SK-N-SH treated with all-trans-retinoic acid at 6 μM for 48 hours (cell line): ENCODE data around the gene PLEKHA1.
A peak's percentile ranks its signal among the peaks of the same experiment; 100 is the strongest.

Experiments used
- ATAC-seq: fragments of 200-7000 bp; cut with Tn5 transposase; 3 replicates; pipeline ENCODE4 v1.9.1; 2020; ENCODE audit warnings: mild to moderate bottlenecking, moderate library complexity
- ARNTL ChIP-seq: fragments of 450-650 bp; formaldehyde crosslinking; IDR thresholded peaks from 2 replicates; pipeline ENCODE4 v1.5.0; 2020; ENCODE audit warnings: low read depth, mild to moderate bottlenecking, moderate library complexity, borderline replicate concordance
- BACH2 ChIP-seq: fragments of 250-450 bp; sonication (Bioruptor Pico); IDR thresholded peaks from 2 replicates; pipeline ENCODE4 v1.9.0; 2021; ENCODE audit warnings: mild to moderate bottlenecking, borderline replicate concordance
- CSDC2 ChIP-seq: fragments of 250-450 bp; sonication (Bioruptor Pico); IDR thresholded peaks from 2 replicates; pipeline ENCODE4 v1.5.0; 2020; ENCODE audit warnings: mild to moderate bottlenecking, moderate library complexity
- ESRRG ChIP-seq: fragments of 250-450 bp; sonication (Bioruptor Pico); IDR thresholded peaks from 2 replicates; pipeline ENCODE4 v1.6.1; 2021; ENCODE audit warnings: mild to moderate bottlenecking
- GLIS3 ChIP-seq: fragments of 250-450 bp; sonication (Bioruptor Pico); IDR thresholded peaks from 2 replicates; pipeline ENCODE4 v1.5.0; 2020; ENCODE audit warnings: mild to moderate bottlenecking, moderate library complexity
- ISL1 ChIP-seq: fragments of 250-450 bp; sonication (Bioruptor Pico); IDR thresholded peaks from 2 replicates; pipeline ENCODE4 v2.1.2; 2022; ENCODE audit warnings: mild to moderate bottlenecking, moderate library complexity
- OSR1 ChIP-seq: fragments of 250-450 bp; sonication (Bioruptor Pico); IDR thresholded peaks from 2 replicates; pipeline ENCODE4 v1.8.0; 2022; ENCODE audit warnings: moderate library complexity, mild to moderate bottlenecking, inconsistent platforms
- PPARA ChIP-seq: fragments of 250-450 bp; sonication (Bioruptor Pico); IDR thresholded peaks from 2 replicates; pipeline ENCODE4 v1.5.0; 2020; ENCODE audit warnings: mild to moderate bottlenecking, borderline replicate concordance
- SNAI2 ChIP-seq: fragments of 250-450 bp; sonication (Bioruptor Pico); IDR thresholded peaks from 2 replicates; pipeline ENCODE4 v1.5.0; 2020; ENCODE audit warnings: mild to moderate bottlenecking, moderate library complexity
- TCF4 ChIP-seq: fragments of 250-450 bp; sonication (Bioruptor Pico); IDR thresholded peaks from 2 replicates; pipeline ENCODE4 v1.8.0; 2021; ENCODE audit warnings: mild to moderate bottlenecking, moderate library complexity, borderline replicate concordance
- TOX ChIP-seq: fragments of 250-450 bp; sonication (Bioruptor Pico); IDR thresholded peaks from 2 replicates; pipeline ENCODE4 v1.8.0; 2021; ENCODE audit warnings: mild to moderate bottlenecking, moderate library complexity, borderline replicate concordance
- ZC3H10 ChIP-seq: fragments of 250-450 bp; sonication (Bioruptor Pico); IDR thresholded peaks from 2 replicates; pipeline ENCODE4 v1.5.1; 2021; ENCODE audit warnings: mild to moderate bottlenecking, moderate library complexity
- ZFP3 ChIP-seq: fragments of 250-450 bp; sonication (Bioruptor Pico); IDR thresholded peaks from 2 replicates; pipeline ENCODE4 v1.5.0; 2020; ENCODE audit warnings: mild to moderate bottlenecking, moderate library complexity
- ZFP30 ChIP-seq: fragments of 450-650 bp; formaldehyde crosslinking; IDR thresholded peaks from 2 replicates; pipeline ENCODE4 v1.5.0; 2022; ENCODE audit warnings: mild to moderate bottlenecking, moderate library complexity
- ZNF565 ChIP-seq: fragments of 450-650 bp; formaldehyde crosslinking; conservative IDR thresholded peaks from 2 replicates; pipeline ENCODE4 v1.5.0; 2020; ENCODE audit warnings: low read depth, mild to moderate bottlenecking, moderate library complexity
- ZNF70 ChIP-seq: fragments of 450-650 bp; formaldehyde crosslinking; IDR thresholded peaks from 2 replicates; pipeline ENCODE4 v1.5.0; 2020; ENCODE audit warnings: mild to moderate bottlenecking, moderate library complexity
- ZNF8 ChIP-seq: fragments of 450-650 bp; formaldehyde crosslinking; IDR thresholded peaks from 2 replicates; pipeline ENCODE4 v1.5.0; 2020; ENCODE audit warnings: mild to moderate bottlenecking, moderate library complexity
- TF ChIP-seq, protein P1 (sequence below): fragments of 250-450 bp; sonication (Bioruptor Pico); IDR thresholded peaks from 2 replicates; pipeline ENCODE4 v1.5.0; 2020; ENCODE audit warnings: mild to moderate bottlenecking, moderate library complexity
- TF ChIP-seq, protein P2 (sequence below): fragments of 250-450 bp; sonication (Bioruptor Pico); IDR thresholded peaks from 2 replicates; pipeline ENCODE4 v1.5.1; 2021; ENCODE audit warnings: mild to moderate bottlenecking, moderate library complexity
- TF ChIP-seq, protein P3 (sequence below): fragments of 250-450 bp; sonication (Bioruptor Pico); IDR thresholded peaks from 2 replicates; pipeline ENCODE4 v1.8.0; 2021; ENCODE audit warnings: low read depth, mild to moderate bottlenecking, moderate library complexity, borderline replicate concordance
- TF ChIP-seq, protein P4 (sequence below): fragments of 250-450 bp; sonication (Bioruptor Pico); IDR thresholded peaks from 2 replicates; pipeline ENCODE4 v1.5.1; 2020; ENCODE audit warnings: low read depth, mild to moderate bottlenecking, moderate library complexity

Gene PLEKHA1

DNA sequence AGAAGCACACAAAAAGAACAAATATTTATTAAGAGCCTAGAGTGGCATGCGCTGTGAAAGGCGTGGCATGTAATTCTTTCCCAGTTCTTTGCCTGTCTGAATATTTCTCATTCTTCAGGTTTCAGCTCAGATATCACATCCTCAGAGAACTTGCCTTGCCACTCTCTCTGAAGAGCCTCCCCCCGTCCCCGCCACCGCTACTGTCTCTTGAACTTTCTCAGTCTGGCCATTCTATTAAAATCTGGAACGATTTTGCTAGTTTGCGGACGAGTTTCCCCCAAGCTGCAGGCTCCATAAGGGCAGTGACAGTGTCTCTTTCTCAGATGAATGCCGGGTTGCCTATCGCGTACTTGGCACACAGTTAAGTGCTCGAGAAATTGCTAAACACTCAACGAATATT, 787 bp upstream of the PLEKHA1 start:
- ATAC-seq, result peak; percentile 39
- TF ChIP-seq ZFP30 (CRISPR knock-in tag), result no peak
- no peak for TF ChIP-seq ARNTL (CRISPR knock-in tag)

DNA sequence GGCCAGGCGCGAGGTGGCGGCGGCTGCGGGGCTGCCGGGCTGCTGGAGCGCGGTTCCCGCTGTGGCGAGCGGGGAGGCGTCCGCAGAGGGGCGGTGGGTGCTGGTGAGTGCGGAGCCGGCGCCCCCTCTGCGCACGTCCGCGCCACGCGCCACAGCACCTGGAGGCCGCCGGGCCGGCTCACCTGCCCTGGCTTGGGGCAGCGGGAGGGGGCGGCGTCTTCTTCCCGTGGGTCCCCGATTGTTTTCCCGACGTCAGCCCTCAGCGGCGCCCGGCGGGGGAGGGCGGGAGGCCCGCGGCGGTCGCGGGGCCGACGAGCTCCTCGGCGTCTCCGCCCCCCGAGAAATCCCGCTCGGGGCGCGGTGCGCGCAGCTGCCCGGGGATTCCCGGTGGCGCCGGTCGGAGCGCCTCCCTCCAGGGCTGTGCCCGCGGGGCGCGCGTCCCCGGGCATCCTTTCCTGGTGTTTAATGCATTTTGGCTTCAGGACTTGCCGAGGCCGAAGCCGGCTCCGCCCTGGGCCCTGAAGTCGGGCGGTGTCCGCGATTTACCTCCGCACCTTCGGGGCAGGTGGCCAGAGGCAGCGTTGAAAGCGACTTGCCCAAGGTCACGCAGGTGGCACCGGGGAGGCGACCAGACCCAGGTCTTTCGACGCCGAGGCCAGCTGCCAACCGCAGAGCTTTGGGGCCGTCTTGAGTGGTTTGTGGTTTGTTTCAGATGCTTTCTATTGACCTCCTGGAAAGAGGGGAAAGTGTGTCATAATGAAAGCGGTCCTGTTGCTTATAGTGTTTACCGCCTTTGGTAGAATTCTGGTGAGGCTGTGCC, 561 bp downstream of the PLEKHA1 start:
- ATAC-seq, result peak; percentile 53
- no peak for TF ChIP-seq ZFP30 (CRISPR knock-in tag)
- no peak for TF ChIP-seq GLIS3
- TF ChIP-seq TOX (CRISPR knock-in tag), result no peak
- TF ChIP-seq, protein P1, sequence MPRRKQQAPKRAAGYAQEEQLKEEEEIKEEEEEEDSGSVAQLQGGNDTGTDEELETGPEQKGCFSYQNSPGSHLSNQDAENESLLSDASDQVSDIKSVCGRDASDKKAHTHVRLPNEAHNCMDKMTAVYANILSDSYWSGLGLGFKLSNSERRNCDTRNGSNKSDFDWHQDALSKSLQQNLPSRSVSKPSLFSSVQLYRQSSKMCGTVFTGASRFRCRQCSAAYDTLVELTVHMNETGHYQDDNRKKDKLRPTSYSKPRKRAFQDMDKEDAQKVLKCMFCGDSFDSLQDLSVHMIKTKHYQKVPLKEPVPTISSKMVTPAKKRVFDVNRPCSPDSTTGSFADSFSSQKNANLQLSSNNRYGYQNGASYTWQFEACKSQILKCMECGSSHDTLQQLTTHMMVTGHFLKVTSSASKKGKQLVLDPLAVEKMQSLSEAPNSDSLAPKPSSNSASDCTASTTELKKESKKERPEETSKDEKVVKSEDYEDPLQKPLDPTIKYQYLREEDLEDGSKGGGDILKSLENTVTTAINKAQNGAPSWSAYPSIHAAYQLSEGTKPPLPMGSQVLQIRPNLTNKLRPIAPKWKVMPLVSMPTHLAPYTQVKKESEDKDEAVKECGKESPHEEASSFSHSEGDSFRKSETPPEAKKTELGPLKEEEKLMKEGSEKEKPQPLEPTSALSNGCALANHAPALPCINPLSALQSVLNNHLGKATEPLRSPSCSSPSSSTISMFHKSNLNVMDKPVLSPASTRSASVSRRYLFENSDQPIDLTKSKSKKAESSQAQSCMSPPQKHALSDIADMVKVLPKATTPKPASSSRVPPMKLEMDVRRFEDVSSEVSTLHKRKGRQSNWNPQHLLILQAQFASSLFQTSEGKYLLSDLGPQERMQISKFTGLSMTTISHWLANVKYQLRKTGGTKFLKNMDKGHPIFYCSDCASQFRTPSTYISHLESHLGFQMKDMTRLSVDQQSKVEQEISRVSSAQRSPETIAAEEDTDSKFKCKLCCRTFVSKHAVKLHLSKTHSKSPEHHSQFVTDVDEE (CRISPR knock-in tag), result no peak
- no peak for TF ChIP-seq ZNF8 (CRISPR knock-in tag)
- TF ChIP-seq CSDC2, result no peak
- no peak for TF ChIP-seq SNAI2 (CRISPR knock-in tag)
- no peak for TF ChIP-seq ZC3H10 (CRISPR knock-in tag)
- no peak for TF ChIP-seq ZNF565
- no peak for TF ChIP-seq ESRRG (CRISPR knock-in tag)
- TF ChIP-seq TCF4 (CRISPR knock-in tag), result no peak
- no peak for TF ChIP-seq OSR1
- no peak for TF ChIP-seq PPARA (CRISPR knock-in tag)
- TF ChIP-seq BACH2 (CRISPR knock-in tag), result no peak
- TF ChIP-seq ARNTL (CRISPR knock-in tag), result no peak
- no peak for TF ChIP-seq ZFP3 (CRISPR knock-in tag)
- TF ChIP-seq ISL1 (CRISPR knock-in tag), result no peak
- TF ChIP-seq, all 23 proteins: peak for 0

DNA sequence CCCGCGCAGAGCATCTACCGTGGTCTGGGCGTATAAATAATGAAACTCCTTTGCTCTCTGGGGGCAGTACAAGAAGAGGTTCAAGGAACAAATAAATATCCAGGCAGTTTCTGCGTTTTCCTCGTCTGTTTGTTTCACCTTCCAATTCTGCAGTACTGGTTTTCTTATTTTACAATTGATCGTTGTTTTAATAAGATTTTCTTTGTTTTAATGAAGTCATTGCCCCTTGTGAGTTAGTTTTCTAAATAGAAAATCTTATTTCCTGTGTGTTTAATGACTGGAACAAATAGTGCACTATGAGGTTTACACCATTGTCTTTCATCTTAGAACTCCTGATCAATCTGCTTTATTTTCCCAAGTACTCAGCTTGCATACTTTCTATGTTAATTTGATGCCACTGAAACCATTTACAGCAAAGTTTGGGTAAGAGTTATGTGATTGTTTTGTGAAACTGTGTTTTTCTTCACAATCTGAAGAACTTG, 1.2 kb downstream of the PLEKHA1 start:
- no peak for ATAC-seq
- no peak for TF ChIP-seq PPARA (CRISPR knock-in tag)
- no peak for TF ChIP-seq ZC3H10 (CRISPR knock-in tag)
- TF ChIP-seq ZNF70 (CRISPR knock-in tag), result no peak

DNA sequence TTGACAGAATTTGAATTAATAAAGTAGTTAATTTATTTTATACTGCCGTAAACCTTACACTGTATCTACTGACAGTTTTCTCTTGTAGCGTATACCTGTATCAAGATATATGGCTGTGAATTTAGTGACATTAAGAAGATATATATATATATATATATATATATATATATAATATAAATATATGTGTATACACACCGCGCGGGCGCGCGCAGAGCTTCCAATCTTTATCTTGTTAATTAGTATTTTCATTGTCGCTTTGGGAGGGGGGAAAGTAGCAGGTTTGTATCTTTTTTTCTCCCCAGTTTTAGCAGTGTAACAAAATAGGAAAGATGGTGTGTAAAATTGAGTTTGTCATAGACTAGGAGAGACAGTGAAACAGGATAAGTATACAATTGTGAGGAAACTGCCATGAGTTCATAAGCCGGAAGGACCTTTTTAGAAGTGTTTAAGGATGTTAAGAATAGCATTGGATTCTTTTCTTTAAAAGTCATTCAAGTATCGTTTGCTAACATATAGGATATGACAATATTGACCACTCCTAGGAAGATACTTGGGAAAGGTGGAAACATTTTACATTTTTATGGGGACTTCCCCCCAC, 2.0 kb downstream of the PLEKHA1 start:
- no peak for ATAC-seq
- TF ChIP-seq, protein P2, sequence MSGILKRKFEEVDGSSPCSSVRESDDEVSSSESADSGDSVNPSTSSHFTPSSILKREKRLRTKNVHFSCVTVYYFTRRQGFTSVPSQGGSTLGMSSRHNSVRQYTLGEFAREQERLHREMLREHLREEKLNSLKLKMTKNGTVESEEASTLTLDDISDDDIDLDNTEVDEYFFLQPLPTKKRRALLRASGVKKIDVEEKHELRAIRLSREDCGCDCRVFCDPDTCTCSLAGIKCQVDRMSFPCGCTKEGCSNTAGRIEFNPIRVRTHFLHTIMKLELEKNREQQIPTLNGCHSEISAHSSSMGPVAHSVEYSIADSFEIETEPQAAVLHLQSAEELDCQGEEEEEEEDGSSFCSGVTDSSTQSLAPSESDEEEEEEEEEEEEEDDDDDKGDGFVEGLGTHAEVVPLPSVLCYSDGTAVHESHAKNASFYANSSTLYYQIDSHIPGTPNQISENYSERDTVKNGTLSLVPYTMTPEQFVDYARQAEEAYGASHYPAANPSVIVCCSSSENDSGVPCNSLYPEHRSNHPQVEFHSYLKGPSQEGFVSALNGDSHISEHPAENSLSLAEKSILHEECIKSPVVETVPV, result no peak
- TF ChIP-seq, protein P3, sequence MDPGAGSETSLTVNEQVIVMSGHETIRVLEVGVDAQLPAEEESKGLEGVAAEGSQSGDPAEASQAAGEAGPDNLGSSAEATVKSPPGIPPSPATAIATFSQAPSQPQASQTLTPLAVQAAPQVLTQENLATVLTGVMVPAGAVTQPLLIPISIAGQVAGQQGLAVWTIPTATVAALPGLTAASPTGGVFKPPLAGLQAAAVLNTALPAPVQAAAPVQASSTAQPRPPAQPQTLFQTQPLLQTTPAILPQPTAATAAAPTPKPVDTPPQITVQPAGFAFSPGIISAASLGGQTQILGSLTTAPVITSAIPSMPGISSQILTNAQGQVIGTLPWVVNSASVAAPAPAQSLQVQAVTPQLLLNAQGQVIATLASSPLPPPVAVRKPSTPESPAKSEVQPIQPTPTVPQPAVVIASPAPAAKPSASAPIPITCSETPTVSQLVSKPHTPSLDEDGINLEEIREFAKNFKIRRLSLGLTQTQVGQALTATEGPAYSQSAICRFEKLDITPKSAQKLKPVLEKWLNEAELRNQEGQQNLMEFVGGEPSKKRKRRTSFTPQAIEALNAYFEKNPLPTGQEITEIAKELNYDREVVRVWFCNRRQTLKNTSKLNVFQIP (CRISPR knock-in tag), result no peak
- TF ChIP-seq ZC3H10 (CRISPR knock-in tag), result no peak
- no peak for TF ChIP-seq GLIS3
- TF ChIP-seq OSR1, result no peak
- no peak for TF ChIP-seq ZNF565
- no peak for TF ChIP-seq ZNF70 (CRISPR knock-in tag)
- TF ChIP-seq ZFP30 (CRISPR knock-in tag), result no peak
- TF ChIP-seq TCF4 (CRISPR knock-in tag), result no peak
- no peak for TF ChIP-seq ESRRG (CRISPR knock-in tag)
- TF ChIP-seq, protein P1 (CRISPR knock-in tag), result no peak
- TF ChIP-seq BACH2 (CRISPR knock-in tag), result no peak
- TF ChIP-seq, protein P4, sequence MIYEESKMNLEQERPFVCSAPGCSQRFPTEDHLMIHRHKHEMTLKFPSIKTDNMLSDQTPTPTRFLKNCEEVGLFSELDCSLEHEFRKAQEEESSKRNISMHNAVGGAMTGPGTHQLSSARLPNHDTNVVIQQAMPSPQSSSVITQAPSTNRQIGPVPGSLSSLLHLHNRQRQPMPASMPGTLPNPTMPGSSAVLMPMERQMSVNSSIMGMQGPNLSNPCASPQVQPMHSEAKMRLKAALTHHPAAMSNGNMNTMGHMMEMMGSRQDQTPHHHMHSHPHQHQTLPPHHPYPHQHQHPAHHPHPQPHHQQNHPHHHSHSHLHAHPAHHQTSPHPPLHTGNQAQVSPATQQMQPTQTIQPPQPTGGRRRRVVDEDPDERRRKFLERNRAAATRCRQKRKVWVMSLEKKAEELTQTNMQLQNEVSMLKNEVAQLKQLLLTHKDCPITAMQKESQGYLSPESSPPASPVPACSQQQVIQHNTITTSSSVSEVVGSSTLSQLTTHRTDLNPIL (CRISPR knock-in tag), result no peak
- TF ChIP-seq, all 23 proteins: peak for 0
